ENCODE data around the gene TMEM184B. TPM values are rescaled to one million over a fixed set of nuclear protein-coding genes. Genes with fewer than 3 reads are reported as not detected.
A peak's percentile ranks its signal among the peaks of the same experiment; 100 is the strongest.

The TMEM184B gene
- total and polyA plus RNA-seq, 2 of the 8 experiments (the other 6 are each of a cell fraction or from before 2014, with no cell fraction given) = 41.6 to 81.0 TPM

- Histone ChIP-seq H3K14ac (ENCODE audit: insufficient read length) (no peak overlapping the region), H2AFZ (ENCODE audit: low read length) (no peak overlapping the region), H4K5ac (ENCODE audit: insufficient read length, low read depth, low read length) (no peak overlapping the region), H3K23me2 (ENCODE audit: low read depth, low read length) (no peaks in the 10 kb centered on the region), H3K36me3 (ENCODE audit: control insufficient read depth in 2 of 4, insufficient read depth in 4 of 4, low read length in 3 of 4) (peaks cover 56 to 82% (median 69%) of the 10 kb centered on the region in 4 experiments), H2BK20ac (ENCODE audit: low read length) (no peak overlapping the region), H2AK5ac (ENCODE audit: low read depth, low read length) (no peak overlapping the region), H3K27me3 (replicated peaks in 1 of 4; ENCODE audit: control insufficient read depth in 3 of 4, extremely low read depth in 1 of 4, insufficient read depth in 3 of 4, low read length in 3 of 4) (no peaks in the 10 kb centered on the region), H3K18ac (ENCODE audit: extremely low read depth, low read length) (no peak overlapping the region), H4K8ac (ENCODE audit: extremely low read depth, insufficient read depth, low read length) (0 out of 2 replicates have a peak overlapping the region, but pooled peaks have one; percentile 31), H3K4me3 (ENCODE audit: extremely low read depth in 1 of 4, insufficient read depth in 2 of 4, low read depth in 3 of 4, low read length in 4 of 4) (no peak overlapping the region), H3K4me2 (ENCODE audit: insufficient read depth in 1 of 2, low read depth in 2 of 2, low read length in 2 of 2) (no peak overlapping the region), H4K20me1 (replicated peaks in 1 of 2; ENCODE audit: control insufficient read depth in 1 of 2, insufficient read depth in 2 of 2, low read length in 2 of 2) (peaks cover 23 to 44% of the 10 kb centered on the region in 2 experiments), H4K91ac (replicated peaks; ENCODE audit: insufficient read length, low read length) (no peak overlapping the region), H3K79me2 (ENCODE audit: control insufficient read depth in 1 of 2, insufficient read depth in 2 of 2, low read length in 2 of 2) (peaks cover 0 to 7% of the 10 kb centered on the region in 2 experiments; a peak in 1 of 4 replicates), H3K9ac (replicated peaks in 1 of 4; ENCODE audit: extremely low read depth in 1 of 4, low read depth in 3 of 4, low read length in 3 of 4) (no peak overlapping the region), H3K56ac (replicated peaks; ENCODE audit: insufficient read length, low read depth, low read length) (no peak overlapping the region), H3K23ac (ENCODE audit: insufficient read length) (no peak overlapping the region), H2BK120ac (replicated peaks; ENCODE audit: low read depth, low read length) (no peak overlapping the region), H3K4me1 (replicated peaks in 1 of 4; ENCODE audit: control insufficient read depth in 3 of 4, insufficient read depth in 4 of 4, low read length in 3 of 4) (peaks cover 0 to 1% (median 0%) of the 10 kb centered on the region in 4 experiments; a peak in 3 of 7 replicates), H2BK15ac (ENCODE audit: low read length) (no peak overlapping the region), H2BK12ac (ENCODE audit: low read depth, low read length) (no peak overlapping the region), H2BK5ac (ENCODE audit: low read depth, low read length) (no peak overlapping the region), H3K9me3 (ENCODE audit: insufficient read depth in 2 of 2, low read depth in 1 of 2, low read length in 1 of 2) (no peaks in the 10 kb centered on the region), H3K4ac (replicated peaks; ENCODE audit: insufficient read length, low read depth, low read length) (no peak overlapping the region), H3K79me1 (ENCODE audit: low read depth, low read length) (peaks cover 7% of the 10 kb centered on the region; the same call in 1 of the 2 replicates), H3K27ac (ENCODE audit: low read depth, low read length) (no peak overlapping the region)
- POLR2A ChIA-PET (ENCODE audit: partially characterized antibody) = interaction anchor here (1.3 to 3.7 kb wide), 4 partner anchors 9 to 16 kb away, joined by 3 to 10 read pairs (median 4); no protein-coding TSS in a partner anchor
- CTCF ChIA-PET (ENCODE audit: partially characterized antibody) = interaction anchor here (1.4 kb wide), 1 partner anchor 10 kb away, joined by 6 read pairs; no protein-coding TSS in a partner anchor
- 92% methylated on average over 8 of the region's 26 CpGs; no CpG with 5 or more reads in 1 of the 2 experiments for whole genome bisulfite sequencing, 2 experiments (ENCODE audit: extremely low coverage in 1 of 2, insufficient coverage in 1 of 2, insufficient read length in 1 of 2, insufficient replicate concordance in 2 of 2, low coverage in 1 of 2, low lambda C conversion rate in 2 of 2, missing lambda C conversion rate in 1 of 2)
- DNase-seq (ENCODE audit: low read depth in 1 of 2, low spot score in 2 of 2) = no peak
- no peak for FAIRE-seq
- no peak for TF ChIP-seq POLR2A (IDR thresholded peaks at IDR 0.05; ENCODE audit: control extremely low read depth in 1 of 2, low read depth in 2 of 2, low read length in 2 of 2)
- TF ChIP-seq CHD2 (IDR thresholded peaks at IDR 0.05; ENCODE audit: low read length) = no peak
- TF ChIP-seq NANOG (IDR thresholded peaks at IDR 0.05; ENCODE audit: insufficient read depth, low read depth, low read length, poor library complexity, severe bottlenecking) = no peak
- no peak for TF ChIP-seq TBP (IDR thresholded peaks at IDR 0.05; ENCODE audit: low read depth, low read length)
- TF ChIP-seq GTF2F1 (IDR thresholded peaks at IDR 0.05; ENCODE audit: borderline replicate concordance, low read depth, low read length) = no peak
- TF ChIP-seq JUN (IDR thresholded peaks at IDR 0.05; ENCODE audit: low read depth, low read length) = no peak
- no peak for TF ChIP-seq RAD21 (IDR thresholded peaks at IDR 0.05 in 1 of 2, conservative IDR thresholded peaks at IDR 0.05 in 1 of 2; ENCODE audit: low read depth in 2 of 2, low read length in 2 of 2)
- no peak for TF ChIP-seq PHF8 (conservative IDR thresholded peaks at IDR 0.05; ENCODE audit: low read depth, low read length)
- no peak for TF ChIP-seq MAFK (IDR thresholded peaks at IDR 0.05; ENCODE audit: low read depth, low read length)
- TF ChIP-seq, protein P1, sequence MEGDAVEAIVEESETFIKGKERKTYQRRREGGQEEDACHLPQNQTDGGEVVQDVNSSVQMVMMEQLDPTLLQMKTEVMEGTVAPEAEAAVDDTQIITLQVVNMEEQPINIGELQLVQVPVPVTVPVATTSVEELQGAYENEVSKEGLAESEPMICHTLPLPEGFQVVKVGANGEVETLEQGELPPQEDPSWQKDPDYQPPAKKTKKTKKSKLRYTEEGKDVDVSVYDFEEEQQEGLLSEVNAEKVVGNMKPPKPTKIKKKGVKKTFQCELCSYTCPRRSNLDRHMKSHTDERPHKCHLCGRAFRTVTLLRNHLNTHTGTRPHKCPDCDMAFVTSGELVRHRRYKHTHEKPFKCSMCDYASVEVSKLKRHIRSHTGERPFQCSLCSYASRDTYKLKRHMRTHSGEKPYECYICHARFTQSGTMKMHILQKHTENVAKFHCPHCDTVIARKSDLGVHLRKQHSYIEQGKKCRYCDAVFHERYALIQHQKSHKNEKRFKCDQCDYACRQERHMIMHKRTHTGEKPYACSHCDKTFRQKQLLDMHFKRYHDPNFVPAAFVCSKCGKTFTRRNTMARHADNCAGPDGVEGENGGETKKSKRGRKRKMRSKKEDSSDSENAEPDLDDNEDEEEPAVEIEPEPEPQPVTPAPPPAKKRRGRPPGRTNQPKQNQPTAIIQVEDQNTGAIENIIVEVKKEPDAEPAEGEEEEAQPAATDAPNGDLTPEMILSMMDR (IDR thresholded peaks at IDR 0.05; ENCODE audit: control extremely low read depth in 1 of 3, insufficient read depth in 1 of 3, low read depth in 1 of 3, low read length in 3 of 3) = no peak
- TF ChIP-seq CBX5 (IDR thresholded peaks at IDR 0.05; ENCODE audit: low read depth, low read length) = no peak
Observed at GRCh38 chr22:38294193-38294592, 21.4 kb upstream of the TMEM184B start.
